Spleen (tissue), 11 donors: ENCODE measurements around the gene DVL1. TPM values are rescaled to one million over a fixed set of nuclear protein-coding genes. Genes with fewer than 3 reads are reported as not detected.

Source experiments
- DNase-seq: peaks from one replicate; pipeline ENCODE4 v3.0.0-alpha.2; 2020
- H3K27ac ChIP-seq, 8 donors: fragments of 200-600 bp; sonication (generic) in 7 of 8; 1 replicate in 4 of 8; 2 replicates in 4 of 8; pipeline versions ENCODE4 v1.5.0 to v1.8.0; 2016 to 2021; ENCODE audit warnings: inconsistent platforms in 4 of 8, mild to moderate bottlenecking in 4 of 8, moderate library complexity in 1 of 8
- H3K27me3 ChIP-seq, 7 donors: fragments of 200-600 bp; sonication (generic) in 6 of 7; replicated peaks in 1 of 7; 1 replicate in 4 of 7; 2 replicates in 3 of 7; pipeline versions ENCODE4 v1.5.0 to v1.8.0; 2016 to 2021; ENCODE audit warnings: inconsistent platforms in 3 of 7, mild to moderate bottlenecking in 1 of 7
- H3K36me3 ChIP-seq, 6 donors: fragments of 200-600 bp; sonication (generic) in 5 of 6; 1 replicate in 4 of 6; 2 replicates in 2 of 6; pipeline versions ENCODE4 v1.5.0 to v1.8.0; 2016 to 2021; ENCODE audit warnings: inconsistent platforms in 2 of 6
- H3K4me1 ChIP-seq, 6 donors: fragments of 200-600 bp; sonication (generic) in 5 of 6; 1 replicate in 3 of 6; 2 replicates in 3 of 6; pipeline versions ENCODE4 v1.5.0 to v1.8.0; 2016 to 2021; ENCODE audit warnings: inconsistent platforms in 3 of 6
- H3K4me3 ChIP-seq, 8 donors: fragments of 200-600 bp; sonication (generic) in 7 of 8; 1 replicate in 4 of 8; 2 replicates in 4 of 8; pipeline versions ENCODE4 v1.5.0 to v1.8.0; 2016 to 2021; ENCODE audit warnings: inconsistent platforms in 4 of 8, mild to moderate bottlenecking in 4 of 8, moderate library complexity in 2 of 8
- H3K9me3 ChIP-seq, 8 donors: fragments of 200-600 bp; sonication (generic) in 7 of 8; 1 replicate in 4 of 8; 2 replicates in 4 of 8; pipeline versions ENCODE4 v1.5.0 to v1.8.0; 2016 to 2021; ENCODE audit warnings: inconsistent platforms in 4 of 8
- POLR2A ChIP-seq, 3 donors: fragments of 450-650 bp; IDR thresholded peaks; one replicate each; pipeline ENCODE4 v1.5.1; 2017; ENCODE audit warnings: antibody characterized with exemption in 3 of 3, mild to moderate bottlenecking in 1 of 3
- POLR2AphosphoS5 ChIP-seq, 3 donors: sonication (generic); formaldehyde crosslinking; IDR thresholded peaks; one replicate each; pipeline ENCODE4 v1.5.1; 2017; ENCODE audit warnings: antibody characterized with exemption in 3 of 3
- WGBS, 5 donors: extraction: QIAGEN DNeasy Blood & Tissue Kit in 3 of 5; methylation state at CpG; one replicate each; pipeline versions ENCODE4 v1.1.5 to v1.1.7; 2013 to 2018; 5-methylcytosine and 5-hydroxymethylcytosine counted together
- intact Hi-C: fragments of 100-400 bp; cut with DNase I; formaldehyde crosslinking; loops from one replicate; pipeline ENCODE4 v1.15.0; 2023; ENCODE audit warnings: low total_unique reads
- polyA plus RNA-seq, 3 donors: library from polyadenylated mRNA; stranded (reverse); fragments of 200-250 nt; gene quantifications; one replicate each; pipeline ENCODE4 v1.2.1, GENCODE V29; 2013
- total RNA-seq, 7 donors: library from RNA; depleted of rRNA in 3 of 7; stranded (reverse); fragments of >200 nt in 3 of 7; fragmentation: NEBNext Ultra II Directional in 4 of 7; extraction: Animal tissue kit (Norgen Biotek cat#: 25700) in 4 of 7; gene quantifications; one replicate each; pipeline versions ENCODE4 v1.1.0 to v1.2.1, GENCODE V29; 2016 to 2021
- TF ChIP-seq, protein P1 (sequence below), 11 experiments: fragments of 200-600 bp in 7 of 11; fragments of 450-650 bp in 4 of 11; sonication (generic) in 4 of 11; IDR thresholded peaks in 8 of 11; conservative IDR thresholded peaks in 3 of 11; 1 replicate in 7 of 11; 2 replicates in 4 of 11; pipeline versions ENCODE4 v1.4.0 to v1.8.0; 2016 to 2021; ENCODE audit warnings: antibody characterized with exemption in 11 of 11, inconsistent platforms in 4 of 11, mild to moderate bottlenecking in 1 of 11
- donor health status: healthy with polysubstance abuse.
- donor health status: DM: no; HTN: no; CAD: no; lungs with moderate emphysema.
- donor health status: DM: no; HTN: no; CAD: no.
- donor health status: Bipolar disorder and iron deficiency.
- donor health status: healthy.
- donor health status: DM: no; HTN: no; CAD: no.
- donor health status: DM: yes; HTN: yes; CAD: no.

Gene DVL1
- total and polyA plus RNA-seq, 10 donors, result 18.1 to 59.1 (median 39.2) TPM

GRCh38 chr1:1315435-1315954, 33.7 kb downstream of the DVL1 start:
- Histone ChIP-seq H3K36me3 (peaks cover 0 to 97% (median 79%) of the 10 kb centered on the region in 6 donors), H3K27ac (peak overlapping the region in 1 of 8 donors; percentile 21), H3K4me3 (no peak overlapping the region), H3K27me3 (no peaks in the 10 kb centered on the region), H3K9me3 (no peaks in the 10 kb centered on the region), H3K4me1 (peaks cover 0 to 29% (median 2%) of the 10 kb centered on the region in 6 donors)
- intact Hi-C loops, result no loop called here
- TF ChIP-seq POLR2A (IDR thresholded peaks at IDR 0.05) (no peak), POLR2AphosphoS5 (IDR thresholded peaks at IDR 0.05) (no peak)
- TF ChIP-seq, protein P1, sequence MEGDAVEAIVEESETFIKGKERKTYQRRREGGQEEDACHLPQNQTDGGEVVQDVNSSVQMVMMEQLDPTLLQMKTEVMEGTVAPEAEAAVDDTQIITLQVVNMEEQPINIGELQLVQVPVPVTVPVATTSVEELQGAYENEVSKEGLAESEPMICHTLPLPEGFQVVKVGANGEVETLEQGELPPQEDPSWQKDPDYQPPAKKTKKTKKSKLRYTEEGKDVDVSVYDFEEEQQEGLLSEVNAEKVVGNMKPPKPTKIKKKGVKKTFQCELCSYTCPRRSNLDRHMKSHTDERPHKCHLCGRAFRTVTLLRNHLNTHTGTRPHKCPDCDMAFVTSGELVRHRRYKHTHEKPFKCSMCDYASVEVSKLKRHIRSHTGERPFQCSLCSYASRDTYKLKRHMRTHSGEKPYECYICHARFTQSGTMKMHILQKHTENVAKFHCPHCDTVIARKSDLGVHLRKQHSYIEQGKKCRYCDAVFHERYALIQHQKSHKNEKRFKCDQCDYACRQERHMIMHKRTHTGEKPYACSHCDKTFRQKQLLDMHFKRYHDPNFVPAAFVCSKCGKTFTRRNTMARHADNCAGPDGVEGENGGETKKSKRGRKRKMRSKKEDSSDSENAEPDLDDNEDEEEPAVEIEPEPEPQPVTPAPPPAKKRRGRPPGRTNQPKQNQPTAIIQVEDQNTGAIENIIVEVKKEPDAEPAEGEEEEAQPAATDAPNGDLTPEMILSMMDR (IDR thresholded peaks at IDR 0.05 in 8 of 11, conservative IDR thresholded peaks at IDR 0.05 in 3 of 11), result no peak
- no peak for DNase-seq
- 70 to 86% (median 82%) methylated on average over 15 to 26 of the region's 26 CpGs for WGBS, 5 donors

DNA sequence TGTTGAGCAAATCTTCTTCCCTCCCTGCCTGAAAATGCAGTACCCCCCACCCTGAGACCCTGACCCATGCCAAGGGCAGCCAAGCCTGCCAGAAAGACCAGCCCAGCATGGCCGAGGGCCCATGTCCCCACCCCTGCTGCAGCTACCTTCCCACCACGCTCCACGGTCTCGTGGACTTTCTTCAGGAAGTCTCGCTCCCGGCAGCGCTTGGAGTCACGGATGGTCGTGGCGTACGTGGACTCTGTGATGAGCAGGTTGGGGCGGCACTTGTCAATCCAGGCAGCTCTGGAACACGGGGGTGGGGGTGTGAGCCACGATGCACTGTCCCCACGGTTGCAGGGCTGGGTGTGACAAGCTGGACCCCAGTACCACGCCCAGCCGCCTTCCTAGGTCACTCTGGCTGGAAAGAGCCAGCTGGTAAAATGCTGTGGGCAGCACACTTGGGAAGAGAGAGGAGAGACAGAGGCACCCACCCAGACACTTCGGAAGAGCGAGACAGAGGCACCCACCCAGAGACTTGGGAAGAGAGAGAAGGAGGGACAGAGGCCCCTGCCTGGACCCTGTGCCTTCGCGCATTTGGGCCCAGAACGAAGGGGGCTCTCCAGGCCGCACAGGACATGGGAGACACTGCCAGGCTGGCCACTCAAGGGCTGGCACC, 34.4 kb downstream of the DVL1 start:
- Histone ChIP-seq H3K9me3 (no peaks in the 10 kb centered on the region), H3K27ac (no peak overlapping the region), H3K4me3 (no peak overlapping the region), H3K27me3 (no peaks in the 10 kb centered on the region), H3K4me1 (peaks cover 2 to 29% (median 6%) of the 10 kb centered on the region in 6 donors), H3K36me3 (peaks cover 0 to 97% (median 74%) of the 10 kb centered on the region in 6 donors)
- DNase-seq, result no peak
- intact Hi-C loops, result no loop called here
- 92 to 96% (median 93%) methylated on average over 13 to 23 of the region's 23 CpGs for WGBS, 5 donors
- peak in 1 of 3 donors; percentile 52 for TF ChIP-seq POLR2AphosphoS5 (IDR thresholded peaks at IDR 0.05)
- TF ChIP-seq, protein P1 (IDR thresholded peaks at IDR 0.05 in 8 of 11, conservative IDR thresholded peaks at IDR 0.05 in 3 of 11), result no peak

GRCh38 chr1:1314237-1314586, 35.0 kb downstream of the DVL1 start:
- peaks cover 0 to 94% (median 68%) of the 10 kb centered on the region in 6 donors for H3K36me3 ChIP-seq
- 92 to 96% (median 95%) methylated on average over 8 to 15 of the region's 15 CpGs for WGBS, 5 donors
- TF ChIP-seq POLR2A (IDR thresholded peaks at IDR 0.05), result no peak
- peak in 1 of 3 donors; percentile 14 for TF ChIP-seq POLR2AphosphoS5 (IDR thresholded peaks at IDR 0.05)
- no peak overlapping the region for H3K4me3 ChIP-seq
- no peaks in the 10 kb centered on the region for H3K9me3 ChIP-seq
- no peaks in the 10 kb centered on the region for H3K27me3 ChIP-seq
- H3K27ac ChIP-seq, result no peak overlapping the region
- DNase-seq, result no peak
- intact Hi-C loops, result no loop called here
- H3K4me1 ChIP-seq, result peaks cover 8 to 34% (median 12%) of the 10 kb centered on the region in 6 donors

DNA sequence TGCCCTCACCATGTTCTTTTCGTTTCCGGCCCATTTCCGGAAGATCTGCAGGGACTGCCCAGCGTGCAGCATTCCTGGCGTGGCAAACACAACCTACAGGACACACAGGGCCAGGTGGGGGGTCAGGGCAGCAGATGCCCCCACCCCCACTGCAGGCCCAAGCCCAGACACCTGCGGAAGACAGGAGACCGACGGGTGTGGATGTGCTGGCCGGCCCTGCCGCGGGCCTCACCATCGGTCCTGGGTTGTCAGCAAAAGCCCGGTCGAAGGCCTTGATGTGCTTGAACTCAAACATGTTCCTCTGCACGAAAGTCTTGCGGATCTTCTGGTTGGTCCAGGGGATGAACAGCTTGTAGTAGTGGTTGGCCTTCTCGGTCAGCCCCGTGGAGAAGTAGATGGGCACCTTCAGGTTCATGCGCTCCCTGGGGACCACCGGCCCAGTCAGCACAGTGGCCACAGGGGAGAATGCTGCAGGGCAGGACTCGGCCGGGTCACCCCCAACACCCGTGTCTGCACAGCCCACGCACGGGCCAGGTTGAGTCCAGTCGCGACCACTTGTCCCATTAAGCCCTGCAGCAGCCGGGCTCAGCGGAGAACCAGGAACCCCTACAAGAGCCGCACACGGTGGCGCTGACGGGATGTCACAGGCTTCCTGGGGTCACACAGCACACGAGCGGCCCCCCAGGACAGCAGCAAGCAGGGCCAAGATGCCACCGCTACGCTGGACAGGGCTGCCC, 35.5 kb downstream of the DVL1 start:
- peaks cover 0 to 88% (median 63%) of the 10 kb centered on the region in 6 donors for H3K36me3 ChIP-seq
- DNase-seq, result no peak
- H3K4me1 ChIP-seq, result peaks cover 10 to 37% (median 17%) of the 10 kb centered on the region in 6 donors
- TF ChIP-seq, protein P1 (IDR thresholded peaks at IDR 0.05 in 8 of 11, conservative IDR thresholded peaks at IDR 0.05 in 3 of 11), result no peak
- peak in 1 of 3 donors; percentile 37 for TF ChIP-seq POLR2AphosphoS5 (IDR thresholded peaks at IDR 0.05)
- no peak for TF ChIP-seq POLR2A (IDR thresholded peaks at IDR 0.05)
- H3K4me3 ChIP-seq, result no peak overlapping the region
- WGBS, 5 donors, result 90 to 98% (median 92%) methylated on average over 8 to 37 of the region's 37 CpGs
- H3K9me3 ChIP-seq, result no peaks in the 10 kb centered on the region
- H3K27me3 ChIP-seq, result no peaks in the 10 kb centered on the region
- intact Hi-C loops, result no loop called here
- H3K27ac ChIP-seq, result no peak overlapping the region
